Limb (tissue), 2 donors: Measurements from ENCODE around the gene RPS27L.

Experiments used
- DNase-seq, 2 donors: peaks; one replicate each; pipeline ENCODE4 v3.0.0-alpha.2; 2016; ENCODE audit errors: extremely low spot score in 2 of 2

RPS27L gene

GRCh38 chr15:63188247-63188925 lies 31.1 kb upstream of the RPS27L start:
- DNase-seq: no peak

DNA sequence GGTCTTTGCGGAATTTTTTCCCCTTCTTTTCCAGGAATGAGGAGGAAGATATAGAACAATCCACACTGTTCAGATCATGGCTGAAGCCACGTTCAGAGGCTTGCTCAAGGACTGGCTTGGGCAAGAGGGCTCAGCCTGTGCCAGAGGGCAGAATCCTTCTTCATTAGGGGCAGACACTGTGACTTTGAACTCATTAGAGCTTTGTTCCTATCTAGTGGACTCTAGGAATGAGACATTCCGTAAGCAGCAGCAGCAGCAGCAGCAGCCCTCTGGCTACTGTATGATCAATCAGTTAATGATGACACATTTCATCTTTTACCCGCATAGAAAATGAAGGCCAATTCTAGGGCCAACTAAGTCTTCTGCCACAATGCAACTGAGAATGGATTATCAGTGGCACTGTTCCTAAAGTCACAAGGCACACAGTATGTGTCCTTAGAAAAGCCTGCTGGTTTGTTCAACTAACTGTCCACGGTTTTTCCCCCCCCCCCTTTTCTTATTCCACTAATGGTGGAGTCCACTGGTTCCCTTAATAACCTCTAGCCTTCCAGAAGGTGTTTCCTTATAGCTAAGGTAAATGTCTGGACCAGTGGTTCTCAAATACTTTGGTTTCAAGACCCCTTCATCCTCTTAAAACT lies 30.4 kb upstream of the RPS27L start:
- DNase-seq: no peak

DNA sequence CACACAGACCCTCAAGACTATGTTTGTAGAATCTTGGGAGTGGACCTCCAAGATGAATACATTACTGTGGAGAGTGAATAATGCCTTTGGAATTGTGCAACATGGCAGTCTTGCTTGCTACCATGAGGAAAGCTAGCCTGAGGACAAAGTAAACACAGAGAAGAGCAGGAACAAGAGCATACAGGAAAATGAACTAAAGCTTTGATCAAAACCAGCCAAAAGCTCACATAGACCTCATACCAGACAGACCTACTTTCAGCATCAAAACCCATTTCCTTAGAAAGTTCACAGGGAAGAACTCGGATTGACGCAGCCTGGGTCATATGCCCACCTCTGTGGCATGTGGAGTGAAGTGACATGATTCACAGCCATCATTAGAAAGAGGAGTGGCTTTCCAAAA lies 28.8 kb upstream of the RPS27L start:
- no peak for DNase-seq

- no peak for DNase-seq
These were observed 27.9 kb upstream of the RPS27L start for GRCh38 chr15:63185206-63185605.

DNA sequence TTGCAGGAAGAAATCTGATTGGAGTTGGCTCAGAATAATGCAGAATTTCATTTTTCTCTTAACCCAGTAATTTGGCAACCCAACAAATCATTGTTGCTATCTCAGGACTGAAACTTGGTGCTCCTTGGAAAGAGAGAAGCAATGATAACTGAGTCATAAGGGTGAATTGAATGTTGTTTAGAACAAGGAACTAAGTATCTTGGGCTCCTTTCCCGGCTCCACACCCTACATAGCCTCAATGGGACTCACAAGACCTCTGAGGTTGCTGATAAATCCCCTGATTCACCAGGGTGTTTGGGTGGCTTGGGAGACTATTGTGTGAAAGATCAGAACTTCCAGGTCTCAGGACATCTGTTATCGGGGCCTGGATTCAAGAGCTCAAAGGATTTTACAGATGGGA lies 24.4 kb upstream of the RPS27L start:
- DNase-seq: no peak

GRCh38 chr15:63180746-63181145 lies 23.5 kb upstream of the RPS27L start:
- DNase-seq: no peak

- DNase-seq: no peak
These were observed 20.8 kb upstream of the RPS27L start for GRCh38 chr15:63178034-63178433.

- no peak for DNase-seq
These were observed 19.0 kb upstream of the RPS27L start for GRCh38 chr15:63176302-63176701.

DNA sequence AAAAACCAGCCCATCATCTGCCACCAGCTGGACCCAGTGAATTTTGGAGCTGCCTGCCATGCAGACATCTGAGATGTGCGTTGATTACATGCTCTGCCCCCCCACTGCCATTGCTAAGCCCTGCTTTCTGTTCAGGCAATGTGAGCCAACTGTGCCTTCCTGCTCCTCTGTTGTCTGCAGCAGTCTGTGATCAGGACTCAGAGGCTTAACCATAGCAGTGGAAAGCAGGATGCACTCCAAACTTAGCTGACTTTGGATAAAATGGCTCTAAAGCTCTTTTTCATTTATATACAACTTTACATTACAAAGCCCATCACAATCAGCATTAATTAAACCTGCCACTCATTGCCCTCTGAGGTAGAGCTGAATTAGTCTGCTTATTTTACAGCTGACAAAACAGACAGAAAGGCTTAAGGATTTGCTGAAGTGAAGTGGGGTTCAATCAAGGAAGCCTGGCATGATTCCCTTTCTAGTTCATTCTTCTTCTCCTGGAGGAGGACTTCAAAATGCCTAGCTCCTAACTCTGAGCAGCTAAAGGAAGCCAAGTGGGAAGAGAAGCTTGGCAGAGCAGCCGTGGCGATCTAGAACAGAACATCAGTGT lies 15.7 kb upstream of the RPS27L start:
- no peak for DNase-seq

DNA sequence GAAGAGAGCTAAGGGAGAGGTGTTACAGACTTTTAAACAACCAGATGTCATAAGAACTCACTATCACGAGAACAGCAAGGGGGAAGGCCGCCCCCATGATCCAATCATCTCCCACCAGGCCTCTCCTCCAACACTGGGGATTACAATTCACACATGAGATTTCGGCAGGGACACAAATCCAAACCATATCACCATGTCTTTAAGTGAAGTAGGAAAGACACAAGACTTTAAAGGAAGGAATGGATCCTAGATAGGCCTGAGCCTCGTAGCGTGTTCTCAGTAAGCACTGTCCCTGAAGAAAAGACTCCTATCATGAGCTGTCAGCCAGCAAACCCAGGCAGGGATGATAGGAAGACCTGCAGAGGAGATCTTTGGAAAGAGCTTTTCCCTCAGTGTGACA lies 15.1 kb upstream of the RPS27L start:
- no peak for DNase-seq

DNA sequence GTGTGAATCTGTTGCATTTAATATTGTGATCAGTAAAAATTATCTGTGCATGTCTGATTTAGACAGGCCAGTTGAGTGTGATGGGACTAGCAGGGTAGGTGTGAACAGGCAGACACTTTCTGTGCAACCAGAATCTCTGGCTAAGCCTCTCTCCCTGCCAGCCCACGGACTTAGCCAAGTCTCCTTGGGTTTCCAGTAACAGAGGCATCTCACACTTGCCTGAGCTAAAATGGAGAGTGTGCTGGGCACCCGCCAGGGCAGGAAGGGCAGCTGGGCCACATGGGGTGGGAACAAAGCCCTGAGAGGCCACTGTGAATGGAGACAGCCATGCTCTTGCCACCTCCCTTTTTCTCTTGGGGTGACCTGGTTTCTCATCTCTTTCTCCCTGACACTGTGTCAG lies 12.5 kb upstream of the RPS27L start:
- no peak for DNase-seq

DNA sequence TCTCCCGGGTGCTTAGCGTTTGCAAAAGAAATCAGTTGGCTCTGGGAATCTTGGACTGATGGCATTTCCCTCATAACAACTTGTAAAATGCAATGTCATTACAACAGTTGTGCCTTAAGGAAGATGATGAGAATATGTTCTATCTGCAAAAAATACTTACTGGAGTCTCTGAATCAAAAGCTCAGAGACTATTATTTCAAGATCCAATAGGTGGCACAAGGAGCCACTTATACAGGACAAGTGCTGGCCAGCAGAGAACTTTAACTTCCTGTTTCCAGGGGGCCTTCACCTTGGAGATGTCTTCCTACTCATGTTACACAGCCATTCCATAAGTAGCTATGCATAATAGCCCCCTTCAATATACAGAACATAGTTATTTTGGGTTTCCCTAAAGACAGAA lies 8.9 kb upstream of the RPS27L start:
- no peak for DNase-seq

GRCh38 chr15:63165166-63165859 lies 8.0 kb upstream of the RPS27L start:
- DNase-seq: no peak

GRCh38 chr15:63163217-63163616 lies 5.9 kb upstream of the RPS27L start:
- no peak for DNase-seq

GRCh38 chr15:63160638-63161037 lies 3.4 kb upstream of the RPS27L start:
- no peak for DNase-seq

- peak; percentile 67 to 75 for DNase-seq
These were observed 684 bp upstream of the RPS27L start for GRCh38 chr15:63157891-63158431.

DNA sequence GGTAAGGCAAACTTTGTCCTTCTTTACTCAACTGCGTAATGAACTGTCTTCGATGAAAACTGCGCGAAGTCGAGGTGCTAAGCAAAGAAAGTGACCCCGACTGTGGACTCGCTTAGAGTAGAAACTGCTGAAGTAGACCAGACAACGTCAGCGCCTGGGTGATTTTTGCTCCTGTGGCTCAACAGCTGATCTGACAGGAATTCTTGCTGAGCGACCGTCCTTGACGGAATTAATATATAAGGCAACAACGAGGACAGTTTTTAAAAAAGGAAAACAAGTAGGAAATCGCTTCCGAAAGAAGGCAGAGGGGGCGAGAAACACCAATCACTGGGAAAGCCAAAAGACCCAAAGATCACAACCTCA lies 541 bp downstream of the RPS27L start:
- DNase-seq: peak in 1 of 2 donors; percentile 5

DNA sequence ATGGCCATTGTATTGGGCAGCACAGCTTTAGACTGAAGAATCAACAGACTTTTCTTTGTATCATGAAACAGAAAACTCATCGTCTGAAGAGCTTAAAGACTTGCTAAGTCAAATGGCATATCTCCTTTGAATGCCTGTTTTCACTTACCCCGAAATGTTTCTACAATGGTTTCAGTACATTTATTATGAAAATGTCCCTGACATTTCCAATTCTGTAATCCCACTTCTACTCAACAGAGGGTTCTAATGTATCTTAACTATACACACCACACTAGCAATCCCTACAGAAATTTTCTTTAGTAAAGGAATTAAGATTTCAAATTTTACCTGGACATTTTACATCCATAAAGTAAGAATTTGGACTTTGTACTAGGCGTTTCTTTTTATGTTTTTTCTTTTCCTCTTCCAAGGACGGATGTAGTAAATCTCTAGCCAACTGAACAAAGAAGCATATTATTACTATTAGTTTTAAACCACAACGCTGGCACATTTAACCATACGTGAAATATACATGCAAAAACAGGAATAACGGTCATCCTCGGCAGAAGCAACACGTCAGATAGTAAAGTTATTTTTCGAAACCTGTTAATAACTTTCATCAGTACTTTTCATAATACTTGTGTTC lies 1.1 kb downstream of the RPS27L start:
- DNase-seq: no peak

- DNase-seq: no peak
These were observed 1.8 kb downstream of the RPS27L start for GRCh38 chr15:63155486-63155885.

DNA sequence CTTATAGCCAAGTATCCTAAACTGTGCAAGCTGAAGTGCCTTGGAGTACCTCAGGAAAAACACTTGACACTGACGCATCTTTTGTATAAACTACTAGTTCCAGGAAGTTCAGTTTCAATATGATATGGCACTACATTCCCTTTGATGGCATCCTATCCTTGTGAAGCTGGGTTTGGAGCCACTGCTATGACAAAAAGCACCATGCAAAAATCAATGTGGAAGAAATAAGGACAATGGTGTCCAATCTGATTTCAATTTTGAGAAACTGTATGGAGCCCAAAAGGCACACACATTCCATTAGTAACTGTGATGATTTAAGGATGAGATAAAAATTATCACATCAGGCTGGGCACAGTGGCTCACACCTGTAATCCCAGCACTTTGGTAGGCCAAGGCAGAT lies 5.6 kb downstream of the RPS27L start:
- no peak for DNase-seq

DNA sequence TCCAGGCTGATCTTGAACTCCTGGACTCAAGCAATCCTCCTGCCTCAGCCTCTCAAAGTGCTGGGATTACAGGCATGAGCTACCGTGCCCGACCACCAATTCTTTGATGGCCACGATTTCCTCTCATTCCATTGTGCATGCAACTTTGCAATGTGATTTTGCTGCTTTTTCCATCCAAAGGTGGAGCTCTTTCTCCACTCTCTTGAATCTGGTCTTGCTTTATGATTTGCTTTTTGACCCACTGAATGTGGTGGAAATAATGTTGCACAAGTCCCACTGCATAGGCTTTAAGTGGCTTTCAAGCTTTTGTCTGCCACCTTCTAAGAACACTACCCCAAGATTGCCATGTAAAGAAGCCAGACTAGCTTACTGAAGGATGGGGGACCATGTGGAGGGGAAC lies 10.6 kb downstream of the RPS27L start:
- no peak for DNase-seq

DNA sequence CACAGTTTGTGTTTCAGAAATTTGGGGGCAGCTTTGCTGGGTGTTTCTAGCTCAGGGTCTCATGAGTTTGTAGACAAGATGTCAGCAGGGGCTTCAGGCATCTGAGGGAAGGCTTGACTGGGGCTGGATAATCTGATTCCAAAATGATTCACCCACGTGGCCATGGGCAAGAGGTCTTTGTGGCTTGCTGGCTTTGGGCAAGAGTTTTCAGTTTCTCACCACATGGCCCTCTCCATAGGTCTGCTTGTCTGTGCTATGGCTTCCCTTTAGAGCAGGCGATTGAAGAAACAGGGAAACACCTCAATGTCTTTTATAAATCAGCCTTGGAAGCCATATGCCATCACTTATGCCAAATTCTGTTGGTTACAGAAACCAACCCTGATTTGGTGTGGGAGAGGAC lies 11.9 kb downstream of the RPS27L start:
- DNase-seq: no peak
